Right lobe of liver (tissue), 6 donors: ENCODE measurements around the gene MPDZ. TPM values are rescaled to one million over a fixed set of nuclear protein-coding genes. Genes with fewer than 3 reads are reported as not detected.
"Not testable (repeated sequence)": the region's sequence is repeated elsewhere in the genome, so short reads cannot be mapped to it uniquely, and the experiment has no call there.

ENCODE experiments used
- ATAC-seq, 4 donors: fragments of 200-7000 bp; cut with Tn5 transposase; one replicate each; pipeline ENCODE4 v1.9.1; 2020; ENCODE audit warnings: mild to moderate bottlenecking in 4 of 4, moderate library complexity in 4 of 4
- DNase-seq, 3 donors: peaks; one replicate each; pipeline ENCODE4 v3.0.0-alpha.2; 2020
- H3K27ac ChIP-seq, 3 donors: fragments of 200-600 bp; one replicate each; pipeline ENCODE4 v1.8.0; 2022
- H3K27me3 ChIP-seq, 2 donors: fragments of 200-600 bp; one replicate each; pipeline ENCODE4 v1.8.0; 2022
- H3K36me3 ChIP-seq, 4 donors: fragments of 200-600 bp; sonication (generic) in 1 of 4; one replicate each; pipeline versions ENCODE4 v1.5.1 to v1.8.0; 2017 to 2022; ENCODE audit warnings: control low read depth in 1 of 4
- H3K4me1 ChIP-seq, 4 donors: fragments of 200-600 bp; sonication (generic) in 1 of 4; one replicate each; pipeline versions ENCODE4 v1.5.1 to v1.8.0; 2017 to 2022; ENCODE audit warnings: control low read depth in 1 of 4
- H3K4me3 ChIP-seq, 3 donors: fragments of 200-600 bp; one replicate each; pipeline ENCODE4 v1.8.0; 2022
- H3K9me3 ChIP-seq, 4 donors: fragments of 200-600 bp; sonication (generic) in 1 of 4; one replicate each; pipeline versions ENCODE4 v1.5.1 to v1.8.0; 2017 to 2022; ENCODE audit warnings: control low read depth in 1 of 4
- CTCF ChIP-seq, 4 donors: fragments of 200-600 bp in 3 of 4; fragments of 450-650 bp in 1 of 4; IDR thresholded peaks; one replicate each; pipeline versions ENCODE4 v1.5.1 to v1.8.0; 2016 to 2022; ENCODE audit warnings: antibody characterized with exemption in 4 of 4, mild to moderate bottlenecking in 2 of 4
- POLR2A ChIP-seq: fragments of 450-650 bp; IDR thresholded peaks from one replicate; pipeline ENCODE4 v1.6.1; 2017; ENCODE audit warnings: antibody characterized with exemption, mild to moderate bottlenecking
- WGBS: methylation state at CpG from one replicate; pipeline ENCODE4 v1.1.6; 2018; ENCODE audit warnings: low coverage, low lambda C conversion rate; ENCODE audit not compliant: insufficient coverage; ENCODE audit errors: missing lambda C conversion rate; 5-methylcytosine and 5-hydroxymethylcytosine counted together
- intact Hi-C, 2 donors: fragments of 100-400 bp; cut with DNase I; formaldehyde crosslinking; loops; one replicate each; pipeline versions ENCODE4 v1.11.2 to v1.14.1; 2022
- total RNA-seq, 6 experiments: library from RNA; depleted of rRNA in 2 of 6; stranded (reverse); fragments of >200 nt in 2 of 6; fragmentation: NEBNext Ultra II Directional in 3 of 6; extraction: Animal tissue kit (Norgen Biotek cat#: 25700) in 3 of 6; gene quantifications; one replicate each; pipeline versions ENCODE4 v1.1.0 to v1.2.4, GENCODE V29; 2016 to 2023
- donor health status: DM: no; HTN: yes; CAD: no.
- donor health status: DM: no; HTN: no; CAD: no.
- donor health status: DM: no; HTN: no; CAD: no.
- donor health status: DM: no; HTN: yes; CAD: no.
- donor health status: DM: no; HTN: yes; CAD: no.

Gene MPDZ
- total RNA-seq, 6 experiments from 2014 or later = 29.3 to 62.8 (median 49.3) TPM

GRCh38 chr9:13239660-13240059, 39.8 kb downstream of the MPDZ start:
- H3K4me3 ChIP-seq = no peak overlapping the region
- intact Hi-C loops = no loop called here
- no peaks in the 10 kb centered on the region for H3K9me3 ChIP-seq
- H3K27me3 ChIP-seq = no peaks in the 10 kb centered on the region
- DNase-seq (no peak), ATAC-seq (no peak)
- H3K27ac ChIP-seq = no peak overlapping the region
- H3K36me3 ChIP-seq = no peaks in the 10 kb centered on the region
- no peaks in the 10 kb centered on the region for H3K4me1 ChIP-seq
- TF ChIP-seq CTCF (IDR thresholded peaks at IDR 0.05) = no peak
- TF ChIP-seq POLR2A = no peak

GRCh38 chr9:13239208-13239607, 40.3 kb downstream of the MPDZ start:
- WGBS = 70% methylated on average over 1 of the region's 1 CpG

GRCh38 chr9:13234932-13235331, 44.6 kb downstream of the MPDZ start:
- H3K27ac ChIP-seq = no peak overlapping the region
- H3K9me3 ChIP-seq = no peaks in the 10 kb centered on the region
- no peak for TF ChIP-seq POLR2A
- no peaks in the 10 kb centered on the region for H3K27me3 ChIP-seq
- intact Hi-C loops = no loop called here
- 86% methylated on average over 1 of the region's 1 CpG for WGBS
- H3K36me3 ChIP-seq = no peaks in the 10 kb centered on the region
- no peak for ATAC-seq
- H3K4me3 ChIP-seq = no peak overlapping the region
- no peak for DNase-seq
- no peaks in the 10 kb centered on the region for H3K4me1 ChIP-seq

More at GRCh38 chr9:13239208-13239607, 40.3 kb downstream of the MPDZ start:
- Histone ChIP-seq H3K4me3 (no peak overlapping the region), H3K27ac (no peak overlapping the region), H3K4me1 (no peaks in the 10 kb centered on the region), H3K27me3 (no peaks in the 10 kb centered on the region), H3K36me3 (no peaks in the 10 kb centered on the region), H3K9me3 (no peaks in the 10 kb centered on the region)
- DNase-seq (no peak), ATAC-seq (no peak)
- intact Hi-C loops = no loop called here
- TF ChIP-seq POLR2A = no peak
- TF ChIP-seq CTCF (IDR thresholded peaks at IDR 0.05) = no peak

GRCh38 chr9:13228431-13228830, 51.1 kb downstream of the MPDZ start:
- Histone ChIP-seq H3K36me3 (no peaks in the 10 kb centered on the region), H3K4me1 (no peaks in the 10 kb centered on the region), H3K4me3 (no peak overlapping the region), H3K9me3 (no peaks in the 10 kb centered on the region), H3K27me3 (no peaks in the 10 kb centered on the region), H3K27ac (no peak overlapping the region)
- intact Hi-C loops = no loop called here
- ATAC-seq (no peak), DNase-seq (no peak)
- TF ChIP-seq POLR2A = no peak
- WGBS = 100% methylated on average over 1 of the region's 1 CpG

GRCh38 chr9:13224366-13224765, 55.1 kb downstream of the MPDZ start:
- Histone ChIP-seq H3K9me3 (no peaks in the 10 kb centered on the region), H3K4me1 (no peaks in the 10 kb centered on the region), H3K36me3 (no peaks in the 10 kb centered on the region), H3K27me3 (no peaks in the 10 kb centered on the region), H3K4me3 (no peak overlapping the region), H3K27ac (no peak overlapping the region)
- TF ChIP-seq POLR2A = no peak
- TF ChIP-seq CTCF (IDR thresholded peaks at IDR 0.05) = no peak
- no peak for DNase-seq
- ATAC-seq = no peak
- intact Hi-C loops = no loop called here
- WGBS = 75% methylated on average over 2 of the region's 2 CpGs

GRCh38 chr9:13222733-13223132, 56.8 kb downstream of the MPDZ start:
- H3K27ac ChIP-seq, H3K9me3 ChIP-seq, DNase-seq, H3K4me1 ChIP-seq, ATAC-seq, H3K4me3 ChIP-seq, intact Hi-C loops, H3K36me3 ChIP-seq, H3K27me3 ChIP-seq: not testable (repeated sequence)
